Thyroid gland (tissue), 4 donors: ENCODE data around the gene SIRPB1.

ENCODE experiments used
- POLR2A ChIP-seq, 2 donors: fragments of 450-650 bp; IDR thresholded peaks; one replicate each; pipeline ENCODE4 v1.6.1; 2017; ENCODE audit warnings: antibody characterized with exemption in 2 of 2, mild to moderate bottlenecking in 2 of 2, moderate library complexity in 1 of 2
- TF ChIP-seq, protein P1 (sequence below), 6 experiments: fragments of 200-600 bp in 3 of 6; fragments of 450-650 bp in 3 of 6; sonication (generic) in 3 of 6; IDR thresholded peaks; one replicate each; pipeline ENCODE4 v1.5.1; 2016 to 2019; ENCODE audit warnings: antibody characterized with exemption in 6 of 6, mild to moderate bottlenecking in 2 of 6, inconsistent platforms in 1 of 6, moderate library complexity in 1 of 6

DNA sequence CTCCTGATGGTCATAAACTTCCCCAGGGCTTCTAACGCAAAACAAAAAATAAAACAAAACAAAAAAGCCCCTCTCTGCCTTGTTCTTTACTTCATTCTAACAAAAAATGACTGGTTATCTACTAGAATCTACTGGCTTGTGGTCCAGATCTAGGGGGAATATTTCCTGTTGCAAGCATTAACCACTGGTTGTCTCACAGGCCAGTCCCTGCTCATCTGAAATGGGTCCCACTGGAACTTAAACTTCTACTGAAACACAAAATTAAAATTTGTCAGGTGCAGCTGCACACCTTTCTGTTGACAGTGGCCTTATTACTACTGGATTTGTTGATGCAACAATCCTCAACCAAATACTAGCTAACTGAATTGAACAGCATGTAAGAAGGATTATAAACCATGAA is 32.3 kb upstream of the SIRPB1 start:
- TF ChIP-seq, protein P1, sequence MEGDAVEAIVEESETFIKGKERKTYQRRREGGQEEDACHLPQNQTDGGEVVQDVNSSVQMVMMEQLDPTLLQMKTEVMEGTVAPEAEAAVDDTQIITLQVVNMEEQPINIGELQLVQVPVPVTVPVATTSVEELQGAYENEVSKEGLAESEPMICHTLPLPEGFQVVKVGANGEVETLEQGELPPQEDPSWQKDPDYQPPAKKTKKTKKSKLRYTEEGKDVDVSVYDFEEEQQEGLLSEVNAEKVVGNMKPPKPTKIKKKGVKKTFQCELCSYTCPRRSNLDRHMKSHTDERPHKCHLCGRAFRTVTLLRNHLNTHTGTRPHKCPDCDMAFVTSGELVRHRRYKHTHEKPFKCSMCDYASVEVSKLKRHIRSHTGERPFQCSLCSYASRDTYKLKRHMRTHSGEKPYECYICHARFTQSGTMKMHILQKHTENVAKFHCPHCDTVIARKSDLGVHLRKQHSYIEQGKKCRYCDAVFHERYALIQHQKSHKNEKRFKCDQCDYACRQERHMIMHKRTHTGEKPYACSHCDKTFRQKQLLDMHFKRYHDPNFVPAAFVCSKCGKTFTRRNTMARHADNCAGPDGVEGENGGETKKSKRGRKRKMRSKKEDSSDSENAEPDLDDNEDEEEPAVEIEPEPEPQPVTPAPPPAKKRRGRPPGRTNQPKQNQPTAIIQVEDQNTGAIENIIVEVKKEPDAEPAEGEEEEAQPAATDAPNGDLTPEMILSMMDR (IDR thresholded peaks at IDR 0.05), result no peak
- TF ChIP-seq POLR2A (IDR thresholded peaks at IDR 0.05), result no peak
